Measurements from ENCODE around the gene SMARCD3.

GRCh38 chr7:151290355-151290760, 41.9 kb upstream of the SMARCD3 start:
- TF ChIP-seq, protein P1, sequence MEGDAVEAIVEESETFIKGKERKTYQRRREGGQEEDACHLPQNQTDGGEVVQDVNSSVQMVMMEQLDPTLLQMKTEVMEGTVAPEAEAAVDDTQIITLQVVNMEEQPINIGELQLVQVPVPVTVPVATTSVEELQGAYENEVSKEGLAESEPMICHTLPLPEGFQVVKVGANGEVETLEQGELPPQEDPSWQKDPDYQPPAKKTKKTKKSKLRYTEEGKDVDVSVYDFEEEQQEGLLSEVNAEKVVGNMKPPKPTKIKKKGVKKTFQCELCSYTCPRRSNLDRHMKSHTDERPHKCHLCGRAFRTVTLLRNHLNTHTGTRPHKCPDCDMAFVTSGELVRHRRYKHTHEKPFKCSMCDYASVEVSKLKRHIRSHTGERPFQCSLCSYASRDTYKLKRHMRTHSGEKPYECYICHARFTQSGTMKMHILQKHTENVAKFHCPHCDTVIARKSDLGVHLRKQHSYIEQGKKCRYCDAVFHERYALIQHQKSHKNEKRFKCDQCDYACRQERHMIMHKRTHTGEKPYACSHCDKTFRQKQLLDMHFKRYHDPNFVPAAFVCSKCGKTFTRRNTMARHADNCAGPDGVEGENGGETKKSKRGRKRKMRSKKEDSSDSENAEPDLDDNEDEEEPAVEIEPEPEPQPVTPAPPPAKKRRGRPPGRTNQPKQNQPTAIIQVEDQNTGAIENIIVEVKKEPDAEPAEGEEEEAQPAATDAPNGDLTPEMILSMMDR (IDR thresholded peaks at IDR 0.05; ENCODE audit: poor library complexity, severe bottlenecking): no peak
- TF ChIP-seq EP300 (conservative IDR thresholded peaks at IDR 0.05; ENCODE audit: poor library complexity, severe bottlenecking) (no peak), POLR2AphosphoS5 (IDR thresholded peaks at IDR 0.05) (no peak), EZH2 (IDR thresholded peaks at IDR 0.05; ENCODE audit: borderline replicate concordance, insufficient read depth, low read length, poor library complexity, severe bottlenecking) (no peak), RAD21 (conservative IDR thresholded peaks at IDR 0.05) (no peak), TAF1 (IDR thresholded peaks at IDR 0.05; ENCODE audit: low read depth) (no peak), SMC3 (conservative IDR thresholded peaks at IDR 0.05; ENCODE audit: poor library complexity) (no peak), MXI1 (conservative IDR thresholded peaks at IDR 0.05; ENCODE audit: poor library complexity, severe bottlenecking) (no peak)
- TF ChIP-seq, protein P2, sequence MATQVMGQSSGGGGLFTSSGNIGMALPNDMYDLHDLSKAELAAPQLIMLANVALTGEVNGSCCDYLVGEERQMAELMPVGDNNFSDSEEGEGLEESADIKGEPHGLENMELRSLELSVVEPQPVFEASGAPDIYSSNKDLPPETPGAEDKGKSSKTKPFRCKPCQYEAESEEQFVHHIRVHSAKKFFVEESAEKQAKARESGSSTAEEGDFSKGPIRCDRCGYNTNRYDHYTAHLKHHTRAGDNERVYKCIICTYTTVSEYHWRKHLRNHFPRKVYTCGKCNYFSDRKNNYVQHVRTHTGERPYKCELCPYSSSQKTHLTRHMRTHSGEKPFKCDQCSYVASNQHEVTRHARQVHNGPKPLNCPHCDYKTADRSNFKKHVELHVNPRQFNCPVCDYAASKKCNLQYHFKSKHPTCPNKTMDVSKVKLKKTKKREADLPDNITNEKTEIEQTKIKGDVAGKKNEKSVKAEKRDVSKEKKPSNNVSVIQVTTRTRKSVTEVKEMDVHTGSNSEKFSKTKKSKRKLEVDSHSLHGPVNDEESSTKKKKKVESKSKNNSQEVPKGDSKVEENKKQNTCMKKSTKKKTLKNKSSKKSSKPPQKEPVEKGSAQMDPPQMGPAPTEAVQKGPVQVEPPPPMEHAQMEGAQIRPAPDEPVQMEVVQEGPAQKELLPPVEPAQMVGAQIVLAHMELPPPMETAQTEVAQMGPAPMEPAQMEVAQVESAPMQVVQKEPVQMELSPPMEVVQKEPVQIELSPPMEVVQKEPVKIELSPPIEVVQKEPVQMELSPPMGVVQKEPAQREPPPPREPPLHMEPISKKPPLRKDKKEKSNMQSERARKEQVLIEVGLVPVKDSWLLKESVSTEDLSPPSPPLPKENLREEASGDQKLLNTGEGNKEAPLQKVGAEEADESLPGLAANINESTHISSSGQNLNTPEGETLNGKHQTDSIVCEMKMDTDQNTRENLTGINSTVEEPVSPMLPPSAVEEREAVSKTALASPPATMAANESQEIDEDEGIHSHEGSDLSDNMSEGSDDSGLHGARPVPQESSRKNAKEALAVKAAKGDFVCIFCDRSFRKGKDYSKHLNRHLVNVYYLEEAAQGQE (IDR thresholded peaks at IDR 0.05; ENCODE audit: borderline replicate concordance): no peak
